Measurements from ENCODE around the gene FBP2. TPM values are rescaled to one million over a fixed set of nuclear protein-coding genes. Genes with fewer than 3 reads are reported as not detected.

FBP2 gene
- total RNA-seq, 4 donors from 2014 or later, result not detected

DNA sequence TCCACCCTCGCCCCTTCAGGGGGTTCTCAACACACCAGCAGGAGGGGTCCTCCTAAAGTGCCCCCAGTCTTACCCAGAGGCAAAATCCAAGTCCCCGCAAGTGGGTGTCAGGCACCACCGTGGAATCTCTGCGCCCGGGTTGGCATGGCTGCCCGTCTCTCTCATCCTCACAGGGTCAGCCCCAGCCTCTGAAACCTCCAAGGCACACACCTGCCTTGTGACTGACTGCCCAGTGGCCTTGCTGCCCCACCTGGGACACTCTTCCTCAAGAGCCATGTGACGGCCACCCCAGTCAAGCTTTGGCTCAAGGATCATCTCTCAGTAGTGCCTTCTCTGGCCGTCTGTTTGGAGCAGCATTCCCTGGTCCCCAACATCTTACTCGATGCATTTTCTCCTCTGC lies 4.9 kb downstream of the FBP2 start:
- no peak overlapping the region for H3K4me3 ChIP-seq
- TF ChIP-seq POLR2AphosphoS5 (IDR thresholded peaks at IDR 0.05) (no peak), POLR2A (IDR thresholded peaks at IDR 0.05; ENCODE audit: low read depth) (no peak), EP300 (IDR thresholded peaks at IDR 0.05) (no peak)
- TF ChIP-seq, protein P1, sequence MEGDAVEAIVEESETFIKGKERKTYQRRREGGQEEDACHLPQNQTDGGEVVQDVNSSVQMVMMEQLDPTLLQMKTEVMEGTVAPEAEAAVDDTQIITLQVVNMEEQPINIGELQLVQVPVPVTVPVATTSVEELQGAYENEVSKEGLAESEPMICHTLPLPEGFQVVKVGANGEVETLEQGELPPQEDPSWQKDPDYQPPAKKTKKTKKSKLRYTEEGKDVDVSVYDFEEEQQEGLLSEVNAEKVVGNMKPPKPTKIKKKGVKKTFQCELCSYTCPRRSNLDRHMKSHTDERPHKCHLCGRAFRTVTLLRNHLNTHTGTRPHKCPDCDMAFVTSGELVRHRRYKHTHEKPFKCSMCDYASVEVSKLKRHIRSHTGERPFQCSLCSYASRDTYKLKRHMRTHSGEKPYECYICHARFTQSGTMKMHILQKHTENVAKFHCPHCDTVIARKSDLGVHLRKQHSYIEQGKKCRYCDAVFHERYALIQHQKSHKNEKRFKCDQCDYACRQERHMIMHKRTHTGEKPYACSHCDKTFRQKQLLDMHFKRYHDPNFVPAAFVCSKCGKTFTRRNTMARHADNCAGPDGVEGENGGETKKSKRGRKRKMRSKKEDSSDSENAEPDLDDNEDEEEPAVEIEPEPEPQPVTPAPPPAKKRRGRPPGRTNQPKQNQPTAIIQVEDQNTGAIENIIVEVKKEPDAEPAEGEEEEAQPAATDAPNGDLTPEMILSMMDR (IDR thresholded peaks at IDR 0.05), result no peak
- H3K9me3 ChIP-seq, result no peaks in the 10 kb centered on the region
- no peaks in the 10 kb centered on the region for H3K36me3 ChIP-seq
- WGBS, result 95% methylated on average over 9 of the region's 9 CpGs
- no peak for DNase-seq (ENCODE audit: extremely low spot score)
- H3K27ac ChIP-seq (replicated peaks in 1 of 4), result no peak overlapping the region
- no peaks in the 10 kb centered on the region for H3K4me1 ChIP-seq
- peaks cover 0 to 28% (median 0%) of the 10 kb centered on the region in 4 donors for H3K27me3 ChIP-seq
- intact Hi-C loops (cut with DNase I), result no loop called here

DNA sequence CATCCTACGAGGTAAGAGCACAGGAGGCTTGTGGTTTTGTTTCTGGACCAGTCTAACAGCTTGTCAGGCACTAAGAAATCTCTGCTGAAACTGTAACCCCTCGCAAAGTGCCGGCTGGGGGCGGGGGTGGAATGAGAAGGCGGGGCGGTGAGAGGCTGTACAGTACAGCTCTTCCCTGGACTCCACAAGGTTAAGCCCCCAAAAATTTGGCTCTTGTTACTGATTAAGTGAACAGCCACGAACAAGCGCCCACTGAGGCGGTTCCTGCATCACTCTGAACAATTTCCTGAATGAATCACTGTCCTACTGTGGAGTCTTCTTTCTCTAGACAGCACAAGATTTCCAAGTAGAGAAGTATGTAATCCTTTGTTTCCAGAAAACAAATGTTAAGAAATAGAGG lies 6.8 kb downstream of the FBP2 start:
- intact Hi-C loops (cut with DNase I), result no loop called here
- 57% methylated on average over 7 of the region's 9 CpGs for WGBS
- Histone ChIP-seq H3K9me3 (no peaks in the 10 kb centered on the region), H3K27ac (replicated peaks in 1 of 4) (no peak overlapping the region), H3K4me3 (no peak overlapping the region), H3K27me3 (peaks cover 0 to 28% (median 0%) of the 10 kb centered on the region in 4 donors), H3K4me1 (no peaks in the 10 kb centered on the region), H3K36me3 (no peaks in the 10 kb centered on the region)
- no peak for TF ChIP-seq POLR2AphosphoS5 (IDR thresholded peaks at IDR 0.05)
- TF ChIP-seq, protein P1 (IDR thresholded peaks at IDR 0.05), result no peak
- no peak for TF ChIP-seq POLR2A (IDR thresholded peaks at IDR 0.05; ENCODE audit: low read depth)
- no peak for TF ChIP-seq EP300 (IDR thresholded peaks at IDR 0.05)
- no peak for DNase-seq (ENCODE audit: extremely low spot score)

DNA sequence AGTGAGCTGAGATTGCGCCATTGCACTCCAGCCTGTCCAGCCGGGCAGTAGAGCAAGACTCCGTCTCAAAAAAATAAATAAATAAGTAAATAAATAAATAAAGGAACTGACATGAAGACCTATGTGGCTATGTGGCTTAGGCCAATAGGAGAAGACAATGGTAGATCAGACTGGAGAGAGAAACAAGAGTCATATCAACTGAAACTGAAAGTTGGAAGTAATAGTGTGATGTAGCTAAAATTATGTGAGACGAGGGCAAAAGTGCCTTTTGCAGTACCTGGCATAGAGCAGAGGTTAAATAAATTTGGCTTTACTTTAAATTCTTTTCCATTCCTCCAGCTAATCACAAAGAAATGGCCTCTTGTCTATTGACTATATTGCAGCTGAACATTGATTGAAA lies 7.3 kb downstream of the FBP2 start:
- Histone ChIP-seq H3K36me3 (no peaks in the 10 kb centered on the region), H3K9me3 (no peaks in the 10 kb centered on the region), H3K27ac (replicated peaks in 1 of 4) (no peak overlapping the region), H3K27me3 (peaks cover 0 to 25% (median 0%) of the 10 kb centered on the region in 4 donors), H3K4me1 (no peaks in the 10 kb centered on the region), H3K4me3 (no peak overlapping the region)
- no peak for TF ChIP-seq EP300 (IDR thresholded peaks at IDR 0.05)
- TF ChIP-seq, protein P1 (IDR thresholded peaks at IDR 0.05), result no peak
- TF ChIP-seq POLR2AphosphoS5 (IDR thresholded peaks at IDR 0.05), result no peak
- no peak for TF ChIP-seq POLR2A (IDR thresholded peaks at IDR 0.05; ENCODE audit: low read depth)
- no peak for DNase-seq (ENCODE audit: extremely low spot score)
- WGBS, result 79% methylated on average over 4 of the region's 4 CpGs
- intact Hi-C loops (cut with DNase I), result no loop called here

DNA sequence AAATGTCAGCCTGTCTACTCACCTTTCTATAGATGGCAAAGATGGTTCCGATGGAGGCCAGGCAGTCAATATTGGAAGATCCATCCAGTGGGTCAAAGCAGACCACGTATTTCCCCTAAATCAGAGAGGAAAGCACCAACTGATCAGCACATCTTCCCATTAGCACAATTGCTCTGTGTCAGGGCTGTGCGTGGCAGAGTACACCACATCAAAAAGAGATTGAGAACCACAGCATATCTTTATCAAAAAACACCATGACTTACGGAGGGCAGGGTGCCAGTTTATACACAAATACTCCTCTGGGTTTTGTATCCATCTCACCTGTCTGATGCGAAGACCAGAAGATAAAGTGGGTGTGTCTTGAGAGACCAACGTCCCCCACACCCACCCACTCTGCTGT lies 9.1 kb downstream of the FBP2 start:
- 84% methylated on average over 5 of the region's 6 CpGs for WGBS
- Histone ChIP-seq H3K27ac (replicated peaks in 1 of 4) (no peak overlapping the region), H3K27me3 (peaks cover 0 to 16% (median 0%) of the 10 kb centered on the region in 4 donors), H3K4me3 (no peak overlapping the region), H3K36me3 (no peaks in the 10 kb centered on the region), H3K4me1 (no peaks in the 10 kb centered on the region), H3K9me3 (no peaks in the 10 kb centered on the region)
- TF ChIP-seq EP300 (IDR thresholded peaks at IDR 0.05), result no peak
- no peak for TF ChIP-seq POLR2AphosphoS5 (IDR thresholded peaks at IDR 0.05)
- TF ChIP-seq POLR2A (IDR thresholded peaks at IDR 0.05; ENCODE audit: low read depth), result no peak
- no peak for DNase-seq (ENCODE audit: extremely low spot score)
- intact Hi-C loops (cut with DNase I), result no loop called here

DNA sequence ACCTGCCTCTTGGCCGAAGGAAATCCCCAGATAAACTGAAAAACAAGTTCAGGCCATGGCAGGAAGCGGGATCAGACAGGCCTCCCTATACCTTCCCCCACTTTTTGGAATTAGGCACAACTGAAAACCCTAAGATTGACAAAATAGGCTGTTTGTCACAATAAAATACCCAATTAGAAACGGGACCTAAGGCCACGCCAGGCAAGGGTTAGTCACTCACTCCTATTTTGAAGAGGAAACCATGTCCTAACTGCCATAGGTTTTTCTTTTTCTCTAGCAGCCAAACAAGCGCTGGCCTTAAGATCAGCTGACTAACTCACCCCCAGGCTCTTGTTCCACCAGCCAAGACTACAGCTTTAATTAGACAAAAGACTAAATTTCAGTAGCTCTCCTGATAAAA lies 11.9 kb downstream of the FBP2 start:
- 87% methylated on average over 5 of the region's 5 CpGs for WGBS
- no peaks in the 10 kb centered on the region for H3K9me3 ChIP-seq
- no peak overlapping the region for H3K27ac ChIP-seq (replicated peaks in 1 of 4)
- DNase-seq (ENCODE audit: extremely low spot score), result no peak
- H3K36me3 ChIP-seq, result no peaks in the 10 kb centered on the region
- intact Hi-C loops (cut with DNase I), result no loop called here
- TF ChIP-seq, protein P1 (IDR thresholded peaks at IDR 0.05), result no peak
- no peak for TF ChIP-seq POLR2AphosphoS5 (IDR thresholded peaks at IDR 0.05)
- no peak for TF ChIP-seq EP300 (IDR thresholded peaks at IDR 0.05)
- no peak for TF ChIP-seq POLR2A (IDR thresholded peaks at IDR 0.05; ENCODE audit: low read depth)
- no peaks in the 10 kb centered on the region for H3K27me3 ChIP-seq
- H3K4me1 ChIP-seq, result peaks cover 0 to 8% (median 0%) of the 10 kb centered on the region in 4 donors
- no peak overlapping the region for H3K4me3 ChIP-seq

Measured in esophagus muscularis mucosa (tissue), 4 donors.